Stimulated activated naive CD8-positive, alpha-beta T cell treated with anti-CD3 and anti-CD28 coated beads, Interleukin-15, amount 100 ng/mL, for 72 hours (primary cell): ENCODE results near the gene SLMAP.

ENCODE experiments used
- ATAC-seq: fragments of 150-1000 bp; cut with Tn5 transposase; 2 replicates; pipeline ENCODE4 v1.10.0; 2021; ENCODE audit warnings: mild to moderate bottlenecking, moderate library complexity
- DNase-seq, 2 donors: peaks; one replicate each; pipeline ENCODE4 v3.0.0; 2021 to 2022
- H3K27ac Mint-ChIP-seq, 2 donors: one replicate each; pipeline ENCODE4 v1.8.0; 2022; ENCODE audit warnings: mild to moderate bottlenecking in 2 of 2, mixed read lengths in 2 of 2, moderate library complexity in 2 of 2
- H3K27me3 Mint-ChIP-seq: one replicate; pipeline ENCODE4 v1.8.0; 2022; ENCODE audit warnings: mixed read lengths
- H3K4me1 Mint-ChIP-seq: one replicate; pipeline ENCODE4 v1.8.0; 2022; ENCODE audit warnings: mild to moderate bottlenecking, mixed read lengths
- H3K4me3 Mint-ChIP-seq, 2 donors: one replicate each; pipeline ENCODE4 v1.8.0; 2022; ENCODE audit warnings: mild to moderate bottlenecking in 2 of 2, mixed read lengths in 2 of 2, moderate library complexity in 1 of 2
- H3K9me3 Mint-ChIP-seq, 2 donors: one replicate each; pipeline ENCODE4 v1.8.0; 2022; ENCODE audit warnings: mixed read lengths in 2 of 2

Gene SLMAP

GRCh38 chr3:57755741-57756527 is at the start of gene SLMAP:
Gene SLMAP, plus strand, starts transcription at chr3:57756309. Its CDS starts 1,343 bp downstream, at chr3:57757652.
- peak within 1 kb of the TSS; percentile 96 to 99 for H3K27ac Mint-ChIP-seq
- peaks cover 42% of the 10 kb centered on the region for H3K4me1 Mint-ChIP-seq
- H3K4me3 Mint-ChIP-seq, result peak within 1 kb of the TSS; percentile 97 to 99
- DNase-seq (peak; percentile 93 to 97), ATAC-seq (peak; percentile 98)
- no peaks in the 10 kb centered on the region for H3K9me3 Mint-ChIP-seq
- H3K27me3 Mint-ChIP-seq, result no peaks in the 10 kb centered on the region

GRCh38 chr3:57706462-57706861 is 49.6 kb upstream of the SLMAP start:
- Mint-ChIP-seq H3K27ac (no peak overlapping the region), H3K4me1 (no peaks in the 10 kb centered on the region), H3K9me3 (no peaks in the 10 kb centered on the region), H3K27me3 (no peaks in the 10 kb centered on the region), H3K4me3 (no peak overlapping the region)
- DNase-seq (no peak), ATAC-seq (no peak)

GRCh38 chr3:57709031-57709430 is 47.1 kb upstream of the SLMAP start:
- H3K27me3 Mint-ChIP-seq, result no peaks in the 10 kb centered on the region
- no peaks in the 10 kb centered on the region for H3K9me3 Mint-ChIP-seq
- no peak for ATAC-seq
- DNase-seq, result no peak
- H3K4me1 Mint-ChIP-seq, result no peaks in the 10 kb centered on the region
- H3K27ac Mint-ChIP-seq, result no peak overlapping the region
- no peak overlapping the region for H3K4me3 Mint-ChIP-seq

- no peaks in the 10 kb centered on the region for H3K4me1 Mint-ChIP-seq
- DNase-seq, result no peak
- no peak for ATAC-seq
- no peaks in the 10 kb centered on the region for H3K27me3 Mint-ChIP-seq
- no peak overlapping the region for H3K4me3 Mint-ChIP-seq
- no peak overlapping the region for H3K27ac Mint-ChIP-seq
- H3K9me3 Mint-ChIP-seq, result no peaks in the 10 kb centered on the region
These were observed 46.5 kb upstream of the SLMAP start for GRCh38 chr3:57709559-57709958.

GRCh38 chr3:57715686-57716085 is 40.4 kb upstream of the SLMAP start:
- Mint-ChIP-seq H3K27ac (no peak overlapping the region), H3K9me3 (no peaks in the 10 kb centered on the region), H3K27me3 (no peaks in the 10 kb centered on the region), H3K4me1 (no peaks in the 10 kb centered on the region), H3K4me3 (no peak overlapping the region)
- ATAC-seq, result no peak
- no peak for DNase-seq

GRCh38 chr3:57717205-57717868 is 38.8 kb upstream of the SLMAP start:
- peak overlapping the region in 1 of 2 donors; percentile 54 for H3K27ac Mint-ChIP-seq
- DNase-seq, result no peak
- H3K4me1 Mint-ChIP-seq, result no peaks in the 10 kb centered on the region
- ATAC-seq, result no peak
- H3K4me3 Mint-ChIP-seq, result no peak overlapping the region
- H3K27me3 Mint-ChIP-seq, result no peaks in the 10 kb centered on the region
- H3K9me3 Mint-ChIP-seq, result no peaks in the 10 kb centered on the region

- no peak overlapping the region for H3K27ac Mint-ChIP-seq
- DNase-seq (no peak), ATAC-seq (no peak)
- H3K4me1 Mint-ChIP-seq, result no peaks in the 10 kb centered on the region
- no peak overlapping the region for H3K4me3 Mint-ChIP-seq
- no peaks in the 10 kb centered on the region for H3K9me3 Mint-ChIP-seq
- no peaks in the 10 kb centered on the region for H3K27me3 Mint-ChIP-seq
These were observed 38.0 kb upstream of the SLMAP start for GRCh38 chr3:57718118-57718517.

- DNase-seq, result no peak
- ATAC-seq, result no peak
- Mint-ChIP-seq H3K4me1 (no peaks in the 10 kb centered on the region), H3K9me3 (no peaks in the 10 kb centered on the region), H3K27me3 (no peaks in the 10 kb centered on the region), H3K27ac (no peak overlapping the region), H3K4me3 (no peak overlapping the region)
These were observed 29.7 kb upstream of the SLMAP start for GRCh38 chr3:57726397-57726796.

GRCh38 chr3:57727106-57727505 is 29.0 kb upstream of the SLMAP start:
- no peak for ATAC-seq
- no peak overlapping the region for H3K4me3 Mint-ChIP-seq
- no peaks in the 10 kb centered on the region for H3K27me3 Mint-ChIP-seq
- no peak for DNase-seq
- H3K9me3 Mint-ChIP-seq, result no peaks in the 10 kb centered on the region
- H3K27ac Mint-ChIP-seq, result no peak overlapping the region
- H3K4me1 Mint-ChIP-seq, result no peaks in the 10 kb centered on the region

- H3K9me3 Mint-ChIP-seq, result no peaks in the 10 kb centered on the region
- H3K4me1 Mint-ChIP-seq, result no peaks in the 10 kb centered on the region
- H3K4me3 Mint-ChIP-seq, result no peak overlapping the region
- H3K27ac Mint-ChIP-seq, result no peak overlapping the region
- DNase-seq (no peak), ATAC-seq (no peak)
- no peaks in the 10 kb centered on the region for H3K27me3 Mint-ChIP-seq
These were observed 26.6 kb upstream of the SLMAP start for GRCh38 chr3:57729334-57730045.

GRCh38 chr3:57730682-57731081 is 25.4 kb upstream of the SLMAP start:
- Mint-ChIP-seq H3K4me1 (no peaks in the 10 kb centered on the region), H3K27me3 (no peaks in the 10 kb centered on the region), H3K9me3 (no peaks in the 10 kb centered on the region), H3K27ac (no peak overlapping the region), H3K4me3 (no peak overlapping the region)
- ATAC-seq, result no peak
- DNase-seq, result no peak

GRCh38 chr3:57731311-57731710 is 24.8 kb upstream of the SLMAP start:
- Mint-ChIP-seq H3K27ac (no peak overlapping the region), H3K4me1 (no peaks in the 10 kb centered on the region), H3K4me3 (no peak overlapping the region), H3K9me3 (no peaks in the 10 kb centered on the region), H3K27me3 (no peaks in the 10 kb centered on the region)
- DNase-seq (no peak), ATAC-seq (no peak)

GRCh38 chr3:57733790-57734189 is 22.3 kb upstream of the SLMAP start:
- no peak overlapping the region for H3K27ac Mint-ChIP-seq
- H3K4me1 Mint-ChIP-seq, result no peaks in the 10 kb centered on the region
- no peaks in the 10 kb centered on the region for H3K27me3 Mint-ChIP-seq
- H3K4me3 Mint-ChIP-seq, result no peak overlapping the region
- ATAC-seq, result no peak
- no peak for DNase-seq
- no peaks in the 10 kb centered on the region for H3K9me3 Mint-ChIP-seq

- ATAC-seq (no peak), DNase-seq (no peak)
- no peaks in the 10 kb centered on the region for H3K9me3 Mint-ChIP-seq
- H3K27ac Mint-ChIP-seq, result no peak overlapping the region
- no peaks in the 10 kb centered on the region for H3K27me3 Mint-ChIP-seq
- no peak overlapping the region for H3K4me3 Mint-ChIP-seq
- H3K4me1 Mint-ChIP-seq, result no peaks in the 10 kb centered on the region
These were observed 20.7 kb upstream of the SLMAP start for GRCh38 chr3:57735405-57735804.

GRCh38 chr3:57737840-57738239 is 18.3 kb upstream of the SLMAP start:
- no peaks in the 10 kb centered on the region for H3K27me3 Mint-ChIP-seq
- DNase-seq (no peak), ATAC-seq (no peak)
- H3K4me1 Mint-ChIP-seq, result no peaks in the 10 kb centered on the region
- no peaks in the 10 kb centered on the region for H3K9me3 Mint-ChIP-seq
- H3K4me3 Mint-ChIP-seq, result no peak overlapping the region
- H3K27ac Mint-ChIP-seq, result no peak overlapping the region

GRCh38 chr3:57738391-57738790 is 17.7 kb upstream of the SLMAP start:
- ATAC-seq, result no peak
- Mint-ChIP-seq H3K27me3 (no peaks in the 10 kb centered on the region), H3K9me3 (no peaks in the 10 kb centered on the region), H3K27ac (no peak overlapping the region), H3K4me1 (no peaks in the 10 kb centered on the region), H3K4me3 (no peak overlapping the region)
- DNase-seq, result no peak
